Naive thymus-derived CD8-positive, alpha-beta T cell (primary cell): ENCODE results near the gene GNPDA2. TPM values are rescaled to one million over a fixed set of nuclear protein-coding genes. Genes with fewer than 3 reads are reported as not detected.

Experiments
- polyA plus RNA-seq, 3 donors: library from polyadenylated mRNA; unstranded; fragments of 300-500 nt; fragmentation: Illumina TruSeq; gene quantifications; one replicate each; pipeline ENCODE4 v1.2.3, GENCODE V29; 2021
- total RNA-seq, 8 experiments: library from RNA in 2 of 8; stranded (reverse) in 2 of 8; gene quantifications; one replicate each; pipeline ENCODE4 v1.2.3 and lab custom pipeline; 2021 to 2026

GNPDA2 gene
- total and polyA plus RNA-seq, 5 experiments from 2014 or later, result 13.6 to 20.2 (median 15.3) TPM

Other genes with a start within 250 kb of the GNPDA2 start
- under 1 TPM in 1 of 2 experiments, not detected in 1; 0.80 TPM for gene YIPF7, start 74.9 kb downstream of the GNPDA2 start, total RNA-seq
- gene YIPF7, start 74.9 kb downstream of the GNPDA2 start, polyA plus RNA-seq, result not detected
- 10 to 100 TPM; 26.3 to 27.1 TPM for gene GUF1, start 48.1 kb downstream of the GNPDA2 start, total RNA-seq
- gene GUF1, start 48.1 kb downstream of the GNPDA2 start, polyA plus RNA-seq, result 10 to 100 TPM in 2 of 3 donors, 1 to 10 TPM in 1; 7.9 to 12.2 (median 12.1) TPM